Fibroblast of villous mesenchyme (primary cell): Measurements from ENCODE around the gene ANK3. TPM values are rescaled to one million over a fixed set of nuclear protein-coding genes. Genes with fewer than 3 reads are reported as not detected.
A peak's percentile ranks its signal among the peaks of the same experiment; 100 is the strongest.

Source experiments
- DNase-seq: peaks from one replicate; pipeline ENCODE4 v3.0.0-alpha.2; 2010; ENCODE audit warnings: low read depth
- H3K4me3 ChIP-seq: 2 replicates; pipeline ENCODE4 v1.5.1; 2011; ENCODE audit warnings: low read depth, mild to moderate bottlenecking, low read length
- CTCF ChIP-seq: IDR thresholded peaks from 2 replicates; pipeline ENCODE4 v1.5.1; 2012; ENCODE audit warnings: low read depth, mild to moderate bottlenecking, low read length; ENCODE audit not compliant: insufficient read depth
- total RNA-seq: library from RNA; depleted of rRNA; stranded (reverse); fragments of >200 nt; gene quantifications from 2 replicates; pipeline ENCODE4 v1.2.3, GENCODE V29; 2012

Gene ANK3
- total RNA-seq, 1 donor, result 1.3 TPM

GRCh38 chr10:60073397-60073780, 316.3 kb downstream of the ANK3 start:
- no peak overlapping the region for H3K4me3 ChIP-seq
- DNase-seq, result no peak
- no peak for TF ChIP-seq CTCF

GRCh38 chr10:60069311-60069710, 320.4 kb downstream of the ANK3 start:
- TF ChIP-seq CTCF, result no peak
- H3K4me3 ChIP-seq, result no peak overlapping the region
- peak; percentile 8 for DNase-seq

GRCh38 chr10:60050366-60050765, 339.3 kb downstream of the ANK3 start:
- no peak for TF ChIP-seq CTCF
- no peak overlapping the region for H3K4me3 ChIP-seq
- DNase-seq, result no peak

GRCh38 chr10:60048091-60048501, 341.6 kb downstream of the ANK3 start:
- peak; percentile 36 for TF ChIP-seq CTCF
- no peak for DNase-seq
- H3K4me3 ChIP-seq, result no peak overlapping the region

- TF ChIP-seq CTCF, result no peak
- DNase-seq, result no peak
- no peak overlapping the region for H3K4me3 ChIP-seq
Measured at GRCh38 chr10:60045571-60045970, 344.1 kb downstream of the ANK3 start.

GRCh38 chr10:60044971-60045370, 344.7 kb downstream of the ANK3 start:
- no peak for TF ChIP-seq CTCF
- no peak overlapping the region for H3K4me3 ChIP-seq
- no peak for DNase-seq

- DNase-seq, result peak; percentile 92
- no peak for TF ChIP-seq CTCF
- no peak overlapping the region for H3K4me3 ChIP-seq
Measured at GRCh38 chr10:60044242-60044641, 345.4 kb downstream of the ANK3 start.
